B cell (primary cell): ENCODE data around the gene MSH2. TPM values are rescaled to one million over a fixed set of nuclear protein-coding genes. Genes with fewer than 3 reads are reported as not detected.

Experiments used
- ATAC-seq: fragments of 200-7000 bp; cut with Tn5 transposase; one replicate; pipeline ENCODE4 v1.10.0; 2021; ENCODE audit warnings: low read depth, mild to moderate bottlenecking, moderate number of reproducible peaks, moderate library complexity
- CTCF ChIA-PET: fragments of 350-600 bp; sonication (Branson Sonifier 250); formaldehyde crosslinking; loops from one replicate; lab custom pipeline; 2021; ENCODE audit warnings: antibody characterized with exemption, inconsistent platforms; lab: Charles Lee
- POLR2A ChIA-PET: fragments of 350-600 bp; sonication (Branson Sonifier 250); formaldehyde crosslinking; loops from one replicate; lab custom pipeline; 2021; ENCODE audit warnings: antibody characterized with exemption; lab: Charles Lee
- DNase-seq: peaks from one replicate; pipeline ENCODE4 v3.0.0; 2013
- H2AFZ ChIP-seq: 2 replicates; pipeline ENCODE4 v1.6.1; 2012; ENCODE audit warnings: mild to moderate bottlenecking, low read depth, low read length; ENCODE audit not compliant: insufficient read depth, poor library complexity, severe bottlenecking
- H3K27ac ChIP-seq, 2 donors: 1 replicate in 1 of 2; 2 replicates in 1 of 2; pipeline ENCODE4 v1.5.1; 2012 to 2013; ENCODE audit warnings: low read length in 2 of 2, mild to moderate bottlenecking in 2 of 2, moderate library complexity in 1 of 2
- H3K27me3 ChIP-seq, 4 experiments: fragments of 200-600 bp in 1 of 4; sonication (generic) in 1 of 4; replicated peaks in 1 of 4; 1 replicate in 2 of 4; 2 replicates in 2 of 4; pipeline versions ENCODE4 v1.6.1 to v1.7.0; 2013 to 2016; ENCODE audit warnings: low read length in 3 of 4, mild to moderate bottlenecking in 2 of 4, mixed read lengths in 1 of 4, moderate library complexity in 1 of 4; ENCODE audit not compliant: insufficient read depth in 4 of 4, control insufficient read depth in 3 of 4; ENCODE audit errors: control extremely low read depth in 1 of 4
- H3K36me3 ChIP-seq, 2 experiments: replicated peaks in 1 of 2; 1 replicate in 1 of 2; 2 replicates in 1 of 2; pipeline versions ENCODE4 v1.6.1 to v1.7.1; 2013; ENCODE audit warnings: low read length in 1 of 2; ENCODE audit not compliant: insufficient read depth in 2 of 2, control insufficient read depth in 1 of 2; ENCODE audit errors: control extremely low read depth in 1 of 2, extremely low read depth in 1 of 2
- H3K4me1 ChIP-seq, 2 donors: fragments of 200-600 bp in 1 of 2; sonication (generic) in 1 of 2; 1 replicate in 1 of 2; 2 replicates in 1 of 2; pipeline versions ENCODE4 v1.5.1 to v1.6.1; 2013 to 2017; ENCODE audit warnings: low read length in 2 of 2; ENCODE audit not compliant: control insufficient read depth in 2 of 2, insufficient read depth in 2 of 2
- H3K4me2 ChIP-seq: replicated peaks from 2 replicates; pipeline ENCODE3; 2012; ENCODE audit warnings: mild to moderate bottlenecking, low read depth, low read length; ENCODE audit not compliant: poor library complexity, severe bottlenecking
- H3K4me3 ChIP-seq, 5 experiments: fragments of 200-600 bp in 1 of 5; sonication (generic) in 1 of 5; 1 replicate in 3 of 5; 2 replicates in 2 of 5; pipeline versions ENCODE4 v1.5.1 to v1.7.0; 2011 to 2016; ENCODE audit warnings: low read length in 4 of 5, mild to moderate bottlenecking in 4 of 5, low read depth in 2 of 5, control low read depth in 1 of 5, moderate library complexity in 1 of 5; ENCODE audit not compliant: insufficient read depth in 1 of 5; ENCODE audit errors: control extremely low read depth in 1 of 5, extremely low read depth in 1 of 5
- H3K79me2 ChIP-seq: fragments of 200-600 bp; sonication (generic); one replicate; pipeline ENCODE4 v1.6.0; 2016; ENCODE audit warnings: low read length; ENCODE audit not compliant: control insufficient read depth, insufficient read depth
- H3K9ac ChIP-seq: fragments of 200-600 bp; sonication (generic); 2 replicates; pipeline ENCODE4 v1.6.1; 2017; ENCODE audit warnings: mild to moderate bottlenecking, low read length, moderate library complexity
- H3K9me3 ChIP-seq, 3 donors: one replicate each; pipeline versions ENCODE4 v1.6.1 to v1.7.1; 2013; ENCODE audit warnings: low read length in 2 of 3; ENCODE audit not compliant: control insufficient read depth in 2 of 3, insufficient read depth in 1 of 3; ENCODE audit errors: control extremely low read depth in 1 of 3
- H4K20me1 ChIP-seq: 2 replicates; pipeline ENCODE4 v1.6.0; 2012; ENCODE audit warnings: mild to moderate bottlenecking, low read length; ENCODE audit not compliant: insufficient read depth, control insufficient read depth, poor library complexity, severe bottlenecking
- H3K27ac Mint-ChIP-seq: one replicate; pipeline ENCODE4 v1.8.0; 2021; ENCODE audit warnings: mixed read lengths
- H3K27me3 Mint-ChIP-seq: one replicate; pipeline ENCODE4 v1.8.0; 2021; ENCODE audit warnings: mixed read lengths
- H3K4me1 Mint-ChIP-seq: one replicate; pipeline ENCODE4 v1.8.0; 2021; ENCODE audit warnings: mixed read lengths
- H3K4me3 Mint-ChIP-seq: one replicate; pipeline ENCODE4 v1.8.0; 2021; ENCODE audit warnings: mixed read lengths
- H3K9me3 Mint-ChIP-seq: one replicate; pipeline ENCODE4 v1.8.0; 2022; ENCODE audit warnings: mixed read lengths; ENCODE audit not compliant: insufficient read depth
- CTCF ChIP-seq: fragments of 200-600 bp; IDR thresholded peaks from one replicate; pipeline ENCODE4 v1.8.0; 2022; ENCODE audit warnings: antibody characterized with exemption, mild to moderate bottlenecking
- EZH2 ChIP-seq: IDR thresholded peaks from 2 replicates; pipeline ENCODE4 v1.6.1; 2012; ENCODE audit warnings: borderline replicate concordance, low read depth, mild to moderate bottlenecking, moderate library complexity, low read length; ENCODE audit not compliant: insufficient read depth, poor library complexity, severe bottlenecking
- WGBS: methylation state at CpG from one replicate; pipeline ENCODE4 v1.1.5; 2013; ENCODE audit warnings: missing lambda C conversion rate; ENCODE audit not compliant: insufficient coverage; 5-methylcytosine and 5-hydroxymethylcytosine counted together
- intact Hi-C: fragments of 100-400 bp; cut with micrococcal nuclease; formaldehyde crosslinking; loops from one replicate; pipeline ENCODE4 v1.10.0; 2022
- polyA plus RNA-seq: library from polyadenylated mRNA; depleted of rRNA; stranded (reverse); fragments of >200 nt; gene quantifications from 2 replicates; pipeline ENCODE4 v1.2.3, GENCODE V29; 2012
- total RNA-seq, 2 donors: library from RNA; stranded (reverse); fragments of 120-200 nt in 1 of 2; gene quantifications; 1 replicate in 1 of 2; 2 replicates in 1 of 2; pipeline versions ENCODE4 v1.2.3 to v1.2.4, GENCODE V29; 2013 to 2022

The MSH2 gene
- total and polyA plus RNA-seq, 2 donors (not counting 1 experiment from before 2014, with no cell fraction given), result 7.4 to 21.9 TPM

- peaks cover 0 to 3% of the 10 kb centered on the region in 2 donors for H3K4me1 ChIP-seq
- no peak overlapping the region for H3K4me3 ChIP-seq
- ChIA-PET POLR2A (no interaction called here), CTCF (no interaction called here)
- ATAC-seq (no peak), DNase-seq (no peak)
- Mint-ChIP-seq H3K27ac (no peak overlapping the region), H3K4me1 (peaks cover 9% of the 10 kb centered on the region), H3K27me3 (no peaks in the 10 kb centered on the region), H3K9me3 (no peaks in the 10 kb centered on the region), H3K4me3 (no peak overlapping the region)
- no peaks in the 10 kb centered on the region for H4K20me1 ChIP-seq
- H3K9ac ChIP-seq, result no peak overlapping the region
- H3K27me3 ChIP-seq, result no peaks in the 10 kb centered on the region
- H3K4me2 ChIP-seq, result no peak overlapping the region
- intact Hi-C loops, result no loop called here
- no peak overlapping the region for H2AFZ ChIP-seq
- peaks cover 0 to 4% (median 0%) of the 10 kb centered on the region in 3 donors for H3K9me3 ChIP-seq
- H3K36me3 ChIP-seq, result no peaks in the 10 kb centered on the region
- no peak for TF ChIP-seq CTCF
- TF ChIP-seq EZH2, result no peak
- 49% methylated on average over 3 of the region's 5 CpGs for WGBS
- no peak overlapping the region for H3K27ac ChIP-seq
- peaks cover 2% of the 10 kb centered on the region for H3K79me2 ChIP-seq
These were observed 54.3 kb downstream of the MSH2 start for GRCh38 chr2:47457268-47457667.

- ChIA-PET POLR2A (no interaction called here), CTCF (no interaction called here)
- ATAC-seq (no peak), DNase-seq (no peak)
- Histone ChIP-seq H4K20me1 (no peaks in the 10 kb centered on the region), H3K27me3 (no peaks in the 10 kb centered on the region), H2AFZ (no peak overlapping the region), H3K4me2 (no peak overlapping the region), H3K79me2 (peaks cover 2% of the 10 kb centered on the region), H3K27ac (no peak overlapping the region), H3K4me1 (peaks cover 0 to 3% of the 10 kb centered on the region in 2 donors), H3K4me3 (no peak overlapping the region), H3K36me3 (peaks cover 4 to 14% of the 10 kb centered on the region in 2 experiments), H3K9me3 (peaks cover 0 to 4% (median 0%) of the 10 kb centered on the region in 3 donors), H3K9ac (no peak overlapping the region)
- Mint-ChIP-seq H3K4me3 (no peak overlapping the region), H3K4me1 (peaks cover 9% of the 10 kb centered on the region), H3K27ac (no peak overlapping the region), H3K9me3 (no peaks in the 10 kb centered on the region), H3K27me3 (no peaks in the 10 kb centered on the region)
- intact Hi-C loops, result no loop called here
- no peak for TF ChIP-seq CTCF
- TF ChIP-seq EZH2, result no peak
These were observed 56.1 kb downstream of the MSH2 start for GRCh38 chr2:47459021-47459420.
